Choroid plexus epithelial cell (primary cell): ENCODE data around the gene LARP4.
"Not testable (repeated sequence)": the region's sequence is repeated elsewhere in the genome, so short reads cannot be mapped to it uniquely, and the experiment has no call there.

Source experiments
- DNase-seq: peaks from one replicate; pipeline ENCODE4 v3.0.0-alpha.2; 2010; ENCODE audit warnings: low read depth
- H3K4me3 ChIP-seq: 2 replicates; pipeline ENCODE4 v1.5.1; 2011; ENCODE audit warnings: low read depth, mild to moderate bottlenecking, control low read depth, low read length, moderate library complexity
- CTCF ChIP-seq: conservative IDR thresholded peaks from 2 replicates; pipeline ENCODE4 v1.5.1; 2011; ENCODE audit warnings: low read depth, mild to moderate bottlenecking, control low read depth, inconsistent platforms, low read length, moderate library complexity

The LARP4 gene

GRCh38 chr12:50419112-50419909 is 18.6 kb downstream of the LARP4 start:
- TF ChIP-seq CTCF: no peak
- no peak for DNase-seq
- H3K4me3 ChIP-seq: no peak overlapping the region

GRCh38 chr12:50422855-50423254 is 22.2 kb downstream of the LARP4 start:
- not testable (repeated sequence) for H3K4me3 ChIP-seq, DNase-seq

GRCh38 chr12:50423342-50423741 is 22.7 kb downstream of the LARP4 start:
- not testable (repeated sequence) for H3K4me3 ChIP-seq, DNase-seq

GRCh38 chr12:50425589-50426258 is 25.0 kb downstream of the LARP4 start:
- no peak for TF ChIP-seq CTCF
- no peak for DNase-seq
- H3K4me3 ChIP-seq: no peak overlapping the region

- DNase-seq, H3K4me3 ChIP-seq: not testable (repeated sequence)
Measured at GRCh38 chr12:50431656-50432055, 31.0 kb downstream of the LARP4 start.

DNA sequence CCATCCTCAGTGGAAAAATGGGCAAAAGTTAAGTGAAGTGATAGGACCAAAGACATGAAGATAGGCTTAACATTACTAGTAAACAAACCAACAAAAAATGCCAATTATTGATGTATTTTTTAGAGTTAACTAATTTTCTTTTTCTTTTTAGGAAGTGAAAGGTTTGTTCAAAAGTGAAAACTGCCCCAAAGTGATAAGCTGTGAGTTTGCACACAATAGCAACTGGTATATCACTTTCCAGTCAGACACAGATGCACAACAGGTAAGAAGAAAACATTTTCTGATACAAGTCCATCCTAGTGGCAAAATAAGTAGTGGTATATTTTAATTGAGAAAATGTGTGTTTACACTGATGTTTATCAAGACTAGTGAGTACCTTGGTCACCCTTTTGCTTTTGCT is 39.6 kb downstream of the LARP4 start:
- DNase-seq: no peak
- no peak overlapping the region for H3K4me3 ChIP-seq
- TF ChIP-seq CTCF: no peak

DNA sequence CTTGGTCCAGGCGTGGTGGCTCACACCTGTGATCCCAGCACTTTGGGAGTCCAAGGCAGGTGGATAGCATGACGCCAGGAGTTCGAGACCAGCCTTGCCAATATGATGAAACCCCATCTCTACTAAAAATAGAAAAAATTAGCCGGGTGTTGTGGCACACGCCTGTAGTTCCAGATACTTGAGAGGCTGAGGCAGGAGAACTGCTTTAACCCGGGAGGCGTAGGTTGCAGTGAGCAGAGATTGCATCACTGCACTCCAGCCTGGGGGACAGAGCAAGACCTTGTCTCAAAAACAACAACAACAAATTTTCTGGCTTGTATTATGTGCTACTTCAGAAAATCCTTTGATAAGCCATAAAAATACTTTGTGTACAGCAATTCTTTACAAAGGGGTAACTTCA is 41.1 kb downstream of the LARP4 start:
- no peak for TF ChIP-seq CTCF
- no peak for DNase-seq
- H3K4me3 ChIP-seq: no peak overlapping the region

GRCh38 chr12:50442178-50442908 is 41.7 kb downstream of the LARP4 start:
- TF ChIP-seq CTCF: no peak
- H3K4me3 ChIP-seq: no peak overlapping the region
- no peak for DNase-seq

DNA sequence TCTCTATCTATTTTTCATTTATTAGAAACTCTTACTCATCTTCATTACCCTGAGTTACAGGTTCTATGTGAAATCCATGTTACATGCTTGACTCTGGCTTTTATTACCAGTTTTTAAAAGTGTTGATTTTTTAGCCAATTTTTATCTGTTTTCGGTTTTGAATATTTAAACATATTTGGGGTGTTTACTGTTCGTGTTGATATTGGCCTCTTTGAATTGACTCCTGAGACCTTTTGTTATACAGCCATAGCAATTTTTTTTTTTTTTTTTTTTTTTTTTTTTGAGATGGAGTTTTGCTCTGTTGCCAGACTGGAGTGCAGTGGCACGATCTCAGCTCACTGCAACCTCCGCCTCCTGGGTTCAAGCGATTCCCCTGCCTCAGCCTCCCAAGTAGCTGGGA is 49.0 kb downstream of the LARP4 start:
- not testable (repeated sequence) for DNase-seq, H3K4me3 ChIP-seq
